NCI-H774 (cell line): ENCODE results near the gene CSGALNACT2.

ENCODE experiments used
- DNase-seq: peaks from one replicate; lab custom pipeline; 2025; lab: John Stamatoyannopoulos, UW

Gene CSGALNACT2

GRCh38 chr10:43187213-43187612, 49.0 kb downstream of the CSGALNACT2 start:
- DNase-seq: no peak

GRCh38 chr10:43188702-43189101, 50.5 kb downstream of the CSGALNACT2 start:
- DNase-seq: no peak

GRCh38 chr10:43190289-43190688, 52.0 kb downstream of the CSGALNACT2 start:
- DNase-seq: no peak

GRCh38 chr10:43190775-43191174, 52.5 kb downstream of the CSGALNACT2 start:
- DNase-seq: no peak

- DNase-seq: no peak
Measured at GRCh38 chr10:43192884-43193283, 54.6 kb downstream of the CSGALNACT2 start.

- no peak for DNase-seq
Measured at GRCh38 chr10:43193496-43194080, 55.3 kb downstream of the CSGALNACT2 start.

- DNase-seq: no peak
Measured at GRCh38 chr10:43194266-43194665, 56.0 kb downstream of the CSGALNACT2 start.

- DNase-seq: no peak
Measured at GRCh38 chr10:43194859-43195258, 56.6 kb downstream of the CSGALNACT2 start.

GRCh38 chr10:43195557-43195956, 57.3 kb downstream of the CSGALNACT2 start:
- DNase-seq: no peak

- DNase-seq: no peak
Measured at GRCh38 chr10:43196131-43196980, 58.1 kb downstream of the CSGALNACT2 start.

- no peak for DNase-seq
Measured at GRCh38 chr10:43196981-43197833, 59.0 kb downstream of the CSGALNACT2 start.

- no peak for DNase-seq
Measured at GRCh38 chr10:43197834-43198681, 59.8 kb downstream of the CSGALNACT2 start.

GRCh38 chr10:43198682-43199005, 60.4 kb downstream of the CSGALNACT2 start:
- DNase-seq: no peak

GRCh38 chr10:43199088-43199683, 60.9 kb downstream of the CSGALNACT2 start:
- DNase-seq: no peak

GRCh38 chr10:43199684-43200537, 61.7 kb downstream of the CSGALNACT2 start:
- no peak for DNase-seq

- DNase-seq: no peak
Measured at GRCh38 chr10:43200538-43201390, 62.5 kb downstream of the CSGALNACT2 start.

- DNase-seq: no peak
Measured at GRCh38 chr10:43201545-43202131, 63.4 kb downstream of the CSGALNACT2 start.

- DNase-seq: peak; percentile 32
Measured at GRCh38 chr10:43202224-43202656, 64.0 kb downstream of the CSGALNACT2 start.
